Gastroesophageal sphincter (tissue), 2 donors: ENCODE results near the gene SUN2.

Experiments used
- POLR2A ChIP-seq, 2 donors: fragments of 450-650 bp; IDR thresholded peaks; one replicate each; pipeline ENCODE4 v1.6.1; 2017; ENCODE audit warnings: antibody characterized with exemption in 2 of 2, mild to moderate bottlenecking in 2 of 2, moderate library complexity in 1 of 2
- POLR2AphosphoS5 ChIP-seq: sonication (generic); formaldehyde crosslinking; IDR thresholded peaks from one replicate; pipeline ENCODE4 v1.6.1; 2017; ENCODE audit warnings: antibody characterized with exemption

GRCh38 chr22:38784856-38785255, 29.1 kb upstream of the SUN2 start:
- no peak for TF ChIP-seq POLR2AphosphoS5
- no peak for TF ChIP-seq POLR2A (IDR thresholded peaks at IDR 0.05)
